ENCODE data around the gene FBLN5. TPM values are rescaled to one million over a fixed set of nuclear protein-coding genes. Genes with fewer than 3 reads are reported as not detected.

Gene FBLN5
- total RNA-seq, 1 donor from 2014 or later: 130 TPM

- no peaks in the 10 kb centered on the region for H3K9me3 ChIP-seq
- H3K4me1 ChIP-seq: no peaks in the 10 kb centered on the region
- H3K27ac ChIP-seq: no peak overlapping the region
- ATAC-seq (no peak), DNase-seq (no peak)
- intact Hi-C loops (cut with DNase I): no loop called here
- no peak for TF ChIP-seq CTCF (IDR thresholded peaks at IDR 0.05)
- no peak overlapping the region for H3K4me3 ChIP-seq
- no peaks in the 10 kb centered on the region for H3K36me3 ChIP-seq
- H3K27me3 ChIP-seq (ENCODE audit: low read depth): no peaks in the 10 kb centered on the region
Measured at GRCh38 chr14:91957876-91958313, 10.4 kb upstream of the FBLN5 start.

- no peak overlapping the region for H3K27ac ChIP-seq
- intact Hi-C loops (cut with DNase I): no loop called here
- TF ChIP-seq CTCF (IDR thresholded peaks at IDR 0.05): no peak
- H3K4me1 ChIP-seq: no peaks in the 10 kb centered on the region
- ATAC-seq: no peak
- H3K4me3 ChIP-seq: no peak overlapping the region
- H3K9me3 ChIP-seq: no peaks in the 10 kb centered on the region
- no peaks in the 10 kb centered on the region for H3K36me3 ChIP-seq
- no peaks in the 10 kb centered on the region for H3K27me3 ChIP-seq (ENCODE audit: low read depth)
- DNase-seq: no peak
Measured at GRCh38 chr14:91956616-91957015, 9.1 kb upstream of the FBLN5 start.

- ATAC-seq: no peak
- Histone ChIP-seq H3K9me3 (no peaks in the 10 kb centered on the region), H3K27me3 (ENCODE audit: low read depth) (no peaks in the 10 kb centered on the region), H3K4me1 (no peaks in the 10 kb centered on the region), H3K36me3 (no peaks in the 10 kb centered on the region), H3K4me3 (no peak overlapping the region), H3K27ac (no peak overlapping the region)
- intact Hi-C loops (cut with DNase I): no loop called here
- no peak for TF ChIP-seq CTCF (IDR thresholded peaks at IDR 0.05)
- no peak for DNase-seq
Measured at GRCh38 chr14:91955168-91955567, 7.7 kb upstream of the FBLN5 start.

GRCh38 chr14:91953170-91953985 is 5.9 kb upstream of the FBLN5 start:
- no peak for DNase-seq

More at GRCh38 chr14:91953170-91953985, 5.9 kb upstream of the FBLN5 start:
- no peak for ATAC-seq
- no peak for TF ChIP-seq CTCF (IDR thresholded peaks at IDR 0.05)
- H3K9me3 ChIP-seq: no peaks in the 10 kb centered on the region
- intact Hi-C loops (cut with DNase I): no loop called here
- H3K4me1 ChIP-seq: no peaks in the 10 kb centered on the region
- no peak overlapping the region for H3K4me3 ChIP-seq
- H3K27ac ChIP-seq: no peak overlapping the region
- no peaks in the 10 kb centered on the region for H3K27me3 ChIP-seq (ENCODE audit: low read depth)
- no peaks in the 10 kb centered on the region for H3K36me3 ChIP-seq
